Limb (tissue), 2 donors: ENCODE measurements around the gene UXS1.

Source experiments
- DNase-seq, 2 donors: peaks; one replicate each; pipeline ENCODE4 v3.0.0-alpha.2; 2016; ENCODE audit errors: extremely low spot score in 2 of 2

Gene UXS1

GRCh38 chr2:106161938-106162820 is 31.9 kb downstream of the UXS1 start:
- no peak for DNase-seq

GRCh38 chr2:106161341-106161740 is 32.8 kb downstream of the UXS1 start:
- DNase-seq = no peak

- no peak for DNase-seq
Measured at GRCh38 chr2:106160786-106161261, 33.3 kb downstream of the UXS1 start.

GRCh38 chr2:106159866-106160785 is 34.0 kb downstream of the UXS1 start:
- DNase-seq = no peak

- no peak for DNase-seq
Measured at GRCh38 chr2:106158871-106159270, 35.2 kb downstream of the UXS1 start.

- no peak for DNase-seq
Measured at GRCh38 chr2:106158131-106158530, 36.0 kb downstream of the UXS1 start.

- DNase-seq = no peak
Measured at GRCh38 chr2:106157416-106157815, 36.7 kb downstream of the UXS1 start.

- DNase-seq = no peak
Measured at GRCh38 chr2:106156305-106157296, 37.5 kb downstream of the UXS1 start.

GRCh38 chr2:106153781-106154180 is 40.3 kb downstream of the UXS1 start:
- no peak for DNase-seq

- DNase-seq = no peak
Measured at GRCh38 chr2:106147665-106148064, 46.4 kb downstream of the UXS1 start.

- DNase-seq = no peak
Measured at GRCh38 chr2:106147159-106147558, 46.9 kb downstream of the UXS1 start.

GRCh38 chr2:106144621-106145331 is 49.3 kb downstream of the UXS1 start:
- no peak for DNase-seq

- no peak for DNase-seq
Measured at GRCh38 chr2:106143495-106144215, 50.4 kb downstream of the UXS1 start.

GRCh38 chr2:106142683-106143082 is 51.4 kb downstream of the UXS1 start:
- DNase-seq = no peak

- no peak for DNase-seq
Measured at GRCh38 chr2:106140913-106141312, 53.2 kb downstream of the UXS1 start.

- no peak for DNase-seq
Measured at GRCh38 chr2:106140113-106140512, 54.0 kb downstream of the UXS1 start.

- no peak for DNase-seq
Measured at GRCh38 chr2:106139238-106139935, 54.7 kb downstream of the UXS1 start.

- no peak for DNase-seq
Measured at GRCh38 chr2:106138543-106139237, 55.4 kb downstream of the UXS1 start.
